ENCODE measurements around the gene VASN.
"Not testable (repeated sequence)": the region's sequence is repeated elsewhere in the genome, so short reads cannot be mapped to it uniquely, and the experiment has no call there.

The VASN gene

DNA sequence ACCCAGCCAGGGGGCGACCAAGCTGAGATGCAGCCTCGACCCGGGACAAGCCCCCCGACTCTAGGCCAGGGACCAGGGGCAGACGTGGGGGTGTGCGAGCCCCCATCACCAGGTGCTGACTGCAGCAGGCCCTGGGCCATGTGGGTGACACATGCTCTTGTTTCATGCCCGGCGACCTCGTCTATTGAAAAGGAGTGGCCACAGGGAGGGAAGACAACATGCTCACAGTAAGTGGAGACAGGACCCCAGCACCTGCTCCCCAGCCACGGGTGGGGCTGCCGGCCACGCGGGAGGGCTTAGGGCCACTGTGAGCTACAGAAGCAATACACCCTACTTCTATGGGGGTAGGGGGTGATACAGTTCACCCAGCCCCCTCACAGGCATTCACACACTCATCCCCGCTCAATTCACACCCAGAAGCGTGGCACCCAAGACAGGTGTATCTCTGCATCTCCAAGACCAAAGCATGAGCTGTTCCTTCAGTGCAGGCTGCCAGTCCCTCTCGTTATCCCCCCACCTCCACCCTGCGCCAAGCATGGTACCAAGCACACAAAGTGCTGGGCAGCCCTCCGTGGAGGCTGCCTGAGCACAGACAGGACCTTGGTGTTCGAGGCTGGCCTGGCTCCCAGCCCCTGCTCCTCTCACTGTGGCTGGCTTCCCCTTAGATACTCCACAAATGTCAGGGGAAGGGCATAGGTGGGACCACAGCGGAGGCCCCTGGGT lies 13.6 kb downstream of the VASN start:
- no peak for DNase-seq (ENCODE audit: low read depth)

DNA sequence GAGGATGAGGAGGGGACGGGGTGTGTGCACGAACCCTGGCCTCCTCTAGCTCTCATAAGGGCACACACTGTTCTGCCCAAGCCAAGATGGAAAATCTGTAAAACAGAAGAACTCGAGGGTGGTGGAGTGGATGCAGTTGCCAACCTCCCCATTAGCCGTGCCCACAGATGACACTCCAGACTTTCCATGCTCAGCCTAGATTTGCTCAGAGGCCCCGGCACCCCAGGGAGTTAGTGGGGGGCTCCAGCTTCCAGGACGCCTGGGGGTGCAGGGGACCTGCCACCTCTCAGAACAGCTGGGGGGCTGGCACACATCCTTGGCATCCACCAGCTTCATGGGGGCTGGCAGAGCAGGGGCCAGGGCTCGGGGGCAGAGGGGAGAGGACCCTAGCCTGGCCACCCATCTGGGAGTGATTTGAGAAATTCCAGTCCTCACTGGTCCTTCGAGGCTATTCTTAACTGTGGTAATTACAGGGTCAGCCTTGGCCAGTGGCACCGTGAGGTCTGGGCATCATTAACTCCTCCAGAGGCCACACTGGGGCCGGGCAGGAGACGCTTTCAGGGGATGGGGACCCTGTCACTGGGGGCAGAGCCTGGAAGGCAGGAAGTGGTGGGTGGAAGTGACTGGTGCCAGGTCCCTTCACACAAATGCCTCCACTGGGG lies 14.3 kb downstream of the VASN start:
- no peak for DNase-seq (ENCODE audit: low read depth)

DNA sequence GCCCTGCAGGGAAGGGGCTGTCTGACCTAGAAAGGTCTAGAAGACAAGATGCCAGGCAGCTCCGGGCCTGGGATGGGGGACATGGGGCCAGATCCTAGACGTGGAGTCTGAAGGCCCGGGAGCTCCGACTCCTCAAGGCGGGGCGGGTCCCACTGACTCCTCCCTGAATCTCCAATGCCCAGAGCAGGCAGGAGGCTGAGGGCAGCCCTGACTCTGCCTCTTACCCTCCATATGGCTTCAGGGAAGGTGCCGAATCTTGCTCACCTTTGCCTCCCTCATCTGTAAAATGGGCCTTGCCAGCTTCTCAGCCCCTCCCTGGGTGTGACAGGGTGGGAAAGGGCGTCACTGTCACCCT lies 14.8 kb downstream of the VASN start:
- DNase-seq (ENCODE audit: low read depth): no peak

DNA sequence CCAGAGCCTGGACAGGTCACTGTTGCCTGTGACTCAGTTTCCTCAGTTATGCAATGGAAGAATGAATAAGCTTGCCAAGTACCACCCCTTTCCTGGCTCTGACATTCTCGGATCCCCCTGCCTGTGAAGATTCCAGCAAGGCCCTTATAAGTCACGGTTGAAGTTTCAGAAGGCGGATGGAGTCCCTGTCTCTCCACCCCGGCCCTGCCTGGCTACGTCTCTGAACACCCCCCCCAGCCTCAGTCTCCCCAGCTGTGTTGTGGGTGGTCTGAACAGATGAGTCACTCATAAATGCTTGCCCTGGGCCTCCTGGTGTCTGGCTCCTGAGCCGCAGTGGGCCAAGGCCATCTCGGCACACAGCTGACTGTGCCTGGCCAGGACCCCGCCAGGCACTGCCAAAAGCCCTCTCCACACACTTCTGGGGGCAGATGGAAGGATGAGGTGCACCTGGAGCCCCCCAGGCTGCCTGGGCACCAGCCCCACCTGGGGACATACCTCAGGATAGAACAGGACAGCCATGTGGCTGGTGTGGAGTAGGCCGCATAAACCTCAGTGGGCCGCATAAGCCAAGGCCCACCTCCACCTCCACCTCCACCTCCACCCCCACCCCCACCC lies 15.4 kb downstream of the VASN start:
- DNase-seq (ENCODE audit: low read depth): no peak

DNA sequence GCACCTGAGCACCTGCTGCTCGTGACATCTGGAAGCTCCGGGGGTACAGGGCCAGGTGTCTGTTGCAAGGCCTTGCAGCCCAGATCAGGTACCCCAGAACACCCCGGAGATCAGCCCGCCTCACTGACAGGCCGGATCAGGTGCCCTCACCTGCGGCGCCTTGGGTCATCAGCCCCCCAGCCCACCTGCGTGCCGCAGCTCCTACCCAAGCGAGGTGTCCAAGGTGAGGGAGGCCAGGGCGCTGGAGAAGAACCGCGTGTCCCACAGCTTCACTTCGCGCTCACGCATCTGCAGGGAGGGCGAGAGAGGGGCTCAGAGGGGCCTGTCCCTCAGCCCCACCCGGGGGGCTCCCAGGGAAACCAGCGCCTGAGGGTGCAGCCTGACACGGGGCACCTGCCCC lies 16.1 kb downstream of the VASN start:
- DNase-seq (ENCODE audit: low read depth): no peak

DNA sequence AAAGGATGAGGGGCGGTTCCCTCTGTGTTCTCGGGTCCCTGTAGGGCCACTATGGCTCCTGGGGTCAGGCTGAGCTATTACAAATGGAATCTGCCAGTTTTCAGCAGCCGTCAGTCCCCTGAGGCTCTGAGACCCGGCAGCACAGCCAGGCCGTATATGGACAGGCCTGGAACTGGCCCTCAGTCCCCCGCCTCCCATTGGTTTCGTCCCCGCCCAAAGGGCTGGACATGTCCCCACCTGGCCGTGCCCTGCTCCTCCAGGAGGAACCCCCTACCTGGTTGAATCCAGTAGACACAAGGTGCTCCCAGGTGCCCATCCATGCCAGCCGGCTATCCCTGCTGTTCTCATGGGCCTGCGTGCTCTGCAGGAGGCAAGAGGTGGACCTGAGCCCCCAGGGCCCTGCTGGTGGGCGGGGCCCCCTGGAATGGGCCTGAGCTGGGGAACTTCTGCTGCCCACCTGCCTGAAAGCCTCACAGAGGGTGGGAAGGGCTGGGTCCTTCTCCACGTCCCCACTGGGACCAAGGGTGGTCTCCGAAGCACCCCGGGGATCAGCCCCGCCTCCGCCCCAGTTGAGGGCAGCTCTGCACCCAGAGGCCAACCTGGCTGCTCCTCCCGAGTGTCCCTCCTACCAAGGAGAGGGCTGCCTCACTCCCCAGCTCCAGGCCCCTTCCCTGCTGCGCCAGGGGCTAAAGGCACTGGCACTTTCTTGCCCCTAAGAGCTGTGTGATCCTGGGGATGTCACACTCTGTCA lies 16.8 kb downstream of the VASN start:
- DNase-seq (ENCODE audit: low read depth): no peak

DNA sequence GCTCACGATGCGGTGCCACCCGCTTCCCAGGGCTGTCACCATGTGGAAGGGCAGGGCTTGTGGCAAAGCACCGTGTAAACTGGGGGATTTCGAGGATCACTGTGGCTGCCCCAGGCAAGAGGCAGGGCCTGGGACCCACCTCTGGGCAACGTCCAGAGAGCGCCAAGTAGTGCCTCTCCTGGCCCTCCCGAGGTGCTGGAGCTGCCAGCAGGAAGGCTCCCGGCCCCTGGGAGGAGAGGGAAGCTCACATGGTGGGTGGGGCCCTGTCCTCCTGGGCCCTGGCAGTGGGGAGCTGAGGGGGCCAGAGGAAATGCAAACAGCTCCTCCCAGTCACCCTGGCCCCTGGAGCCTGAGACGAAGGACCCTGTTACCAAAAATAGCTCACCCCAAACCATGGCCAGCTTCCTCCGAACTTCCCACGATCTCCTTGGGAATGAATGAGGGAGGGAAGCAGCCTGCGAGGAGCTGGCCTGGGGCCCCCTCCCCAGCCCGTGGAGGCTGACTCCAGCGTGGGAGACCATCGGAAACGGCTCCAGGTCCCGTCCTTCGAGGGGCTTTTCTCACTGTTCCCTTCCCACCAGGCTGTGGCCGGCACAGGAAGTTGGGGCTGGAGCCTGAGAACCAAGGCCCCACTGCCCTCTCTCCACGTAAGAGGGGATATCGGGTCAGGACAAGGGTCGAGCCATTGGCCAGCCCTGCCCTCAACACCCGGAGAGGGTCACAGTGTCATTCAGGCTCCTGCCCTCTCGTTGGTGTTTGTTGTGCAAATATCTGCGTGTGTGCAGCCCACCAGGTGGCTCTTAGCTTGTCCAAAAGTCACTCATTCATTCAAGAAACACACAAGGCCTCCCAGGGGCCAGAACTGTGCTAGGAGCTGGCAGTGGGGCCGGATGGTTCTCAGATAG lies 17.7 kb downstream of the VASN start:
- DNase-seq (ENCODE audit: low read depth): no peak

DNA sequence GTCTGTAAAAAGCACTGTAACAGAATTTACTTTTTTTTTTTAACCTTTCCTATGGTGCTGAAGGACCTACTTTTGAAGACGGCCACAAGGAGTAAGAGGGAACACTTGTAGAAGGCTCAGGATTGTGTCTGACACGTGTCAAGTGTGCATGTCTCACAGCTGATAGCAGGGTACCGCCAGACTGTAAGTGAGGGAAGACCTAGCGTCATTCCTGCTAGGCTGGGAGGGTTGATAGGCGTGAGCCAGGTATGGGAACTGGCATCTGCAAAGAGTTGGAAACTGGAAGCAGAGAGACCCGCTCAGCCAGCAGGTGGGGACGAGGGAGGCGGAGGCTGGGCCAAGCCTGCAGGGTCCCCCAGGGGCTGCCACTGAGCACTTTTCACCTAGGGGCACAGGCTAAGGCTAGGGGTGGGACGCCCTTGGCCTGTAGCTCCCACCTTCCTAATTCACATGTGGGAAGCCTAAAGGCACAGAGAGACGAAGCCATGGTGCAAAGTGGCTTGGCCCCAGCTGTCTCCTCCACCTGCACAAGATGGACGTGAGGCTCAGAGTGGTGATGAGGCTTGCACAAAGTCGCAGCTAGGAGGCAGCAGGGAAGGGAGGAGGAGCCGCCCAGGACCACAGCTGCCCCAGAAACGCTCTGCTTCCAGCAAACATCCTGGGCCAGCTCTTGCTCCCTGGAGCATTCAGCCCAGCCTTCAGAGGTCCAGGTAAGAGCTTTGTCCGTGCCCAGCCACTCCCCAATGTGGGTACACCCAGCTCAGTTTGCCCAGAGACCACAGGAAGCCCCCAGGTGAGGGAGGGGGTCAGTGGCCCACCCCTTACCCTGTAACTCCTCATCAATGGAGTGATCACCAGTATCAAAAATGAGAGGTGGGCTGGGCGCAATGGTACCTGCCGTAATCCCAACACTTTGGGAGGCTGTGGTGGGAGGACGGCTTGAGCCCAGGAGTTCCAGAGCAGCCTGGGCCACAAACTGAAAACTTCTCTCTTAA lies 18.9 kb downstream of the VASN start:
- no peak for DNase-seq (ENCODE audit: low read depth)

DNA sequence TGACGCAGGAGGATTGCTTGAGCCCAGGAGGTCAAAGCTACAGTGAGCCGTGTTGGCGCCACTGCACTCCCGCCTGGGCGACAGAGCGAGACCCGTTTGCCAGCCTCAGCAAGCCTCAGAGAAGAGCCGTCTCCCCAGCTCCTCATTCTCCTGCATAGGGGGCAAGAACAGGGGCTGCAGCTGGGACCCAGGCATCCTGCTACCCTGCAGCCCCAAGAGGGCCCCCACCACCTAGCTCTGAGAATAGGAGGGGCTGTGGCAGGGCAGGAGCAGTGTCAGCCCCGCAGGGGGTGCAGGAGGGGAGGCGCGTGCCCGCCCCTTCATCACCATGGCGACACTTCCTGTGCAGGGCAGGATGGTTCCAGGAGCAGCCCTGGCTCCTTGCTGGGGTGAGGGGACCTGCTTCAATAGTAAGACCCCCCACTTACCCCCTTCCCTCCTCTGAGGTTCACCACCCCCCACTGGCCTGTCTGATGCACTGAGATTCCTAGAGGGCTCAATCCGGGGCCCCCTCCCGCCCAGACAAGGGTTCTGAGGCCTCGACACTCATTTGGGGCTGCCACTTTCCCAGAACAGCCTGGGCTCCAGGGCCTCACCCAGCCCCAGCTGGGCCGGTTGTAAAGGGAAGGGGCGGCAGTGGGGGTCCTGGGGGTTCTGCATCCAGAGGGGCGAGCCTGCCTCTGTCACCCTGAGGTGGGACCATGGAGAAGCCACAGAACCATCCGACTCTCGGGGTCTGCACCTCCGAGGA lies 20.2 kb downstream of the VASN start:
- no peak for DNase-seq (ENCODE audit: low read depth)

DNA sequence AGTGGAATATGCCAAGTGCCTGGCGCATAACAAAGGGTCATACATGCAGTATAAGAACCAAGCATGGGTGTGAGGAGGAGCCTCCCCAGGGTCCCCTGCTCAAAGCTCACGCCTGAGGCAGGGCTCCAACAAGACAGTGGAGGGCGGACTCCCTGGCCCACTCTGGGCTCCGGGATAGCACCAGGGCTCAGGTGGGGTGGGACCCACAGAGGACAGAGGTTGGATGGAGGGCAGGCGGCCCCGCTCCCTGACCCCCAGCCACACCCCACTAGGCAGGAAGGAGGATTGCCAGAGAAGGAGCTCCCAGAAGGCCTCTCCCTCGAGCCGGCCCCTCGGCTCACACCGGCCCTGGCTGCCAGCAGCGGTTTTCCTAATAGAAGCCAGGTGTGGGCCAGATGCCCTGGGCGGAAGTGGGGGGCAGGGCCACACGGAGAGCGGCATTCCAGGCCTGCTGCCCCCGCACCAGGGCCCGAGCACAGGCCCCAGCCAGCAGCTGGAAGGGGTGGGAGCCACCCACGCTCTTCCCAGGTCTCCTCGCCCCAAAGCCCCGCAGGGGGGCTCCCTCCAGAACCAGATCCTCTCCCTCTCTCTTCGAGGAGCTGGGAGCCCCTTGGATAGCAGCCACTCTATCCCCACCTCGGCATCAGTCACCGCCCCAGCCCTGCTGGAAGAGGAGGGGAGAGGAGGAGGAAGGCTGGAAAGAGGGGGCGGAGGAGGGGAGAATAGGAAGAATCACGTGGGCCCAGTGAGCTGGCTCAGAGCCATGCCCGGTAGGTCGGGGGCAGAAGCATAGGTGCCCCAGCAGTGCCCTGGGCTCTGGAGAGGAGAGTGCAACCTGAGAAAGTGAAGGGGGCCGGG lies 21.0 kb downstream of the VASN start:
- DNase-seq (ENCODE audit: low read depth): peak; percentile 48

DNA sequence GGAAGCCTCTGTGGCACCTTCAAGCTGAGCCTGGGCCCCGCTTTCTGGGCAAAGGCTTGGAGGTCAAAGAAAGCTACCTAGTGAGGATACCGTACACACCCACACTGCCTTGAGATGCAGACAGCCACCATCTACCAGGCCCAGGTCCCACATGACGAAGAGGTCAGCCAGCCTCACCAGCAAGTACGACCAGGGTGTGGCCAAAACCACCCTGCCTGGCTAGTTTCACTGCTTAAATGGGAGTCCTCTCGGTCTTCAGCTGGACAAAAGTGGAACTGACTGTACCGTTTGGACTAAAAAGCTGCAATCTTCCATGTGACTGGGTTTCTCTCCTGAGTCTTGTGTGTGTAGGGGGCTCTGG lies 21.6 kb downstream of the VASN start:
- DNase-seq (ENCODE audit: low read depth): no peak

DNA sequence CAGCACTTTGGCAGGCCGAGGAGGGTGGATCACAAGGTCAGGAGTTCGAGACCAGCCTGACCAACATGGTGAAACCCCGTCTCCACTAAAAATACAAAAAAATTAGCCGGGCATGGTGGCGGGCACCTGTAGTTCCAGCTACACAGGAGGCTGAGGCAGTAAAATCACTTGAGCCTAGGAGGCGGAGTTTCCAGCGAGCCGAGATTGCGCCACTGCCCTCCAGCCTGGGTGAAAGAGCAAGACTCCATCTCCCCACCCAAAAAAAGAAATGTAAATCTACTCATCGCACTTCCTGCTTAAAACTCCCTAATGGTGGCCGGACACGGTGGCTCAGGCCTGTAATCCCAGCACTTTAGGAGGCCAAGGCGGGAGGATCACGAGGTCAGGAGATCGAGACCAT lies 22.2 kb downstream of the VASN start:
- not testable (repeated sequence) for DNase-seq (ENCODE audit: low read depth)

DNA sequence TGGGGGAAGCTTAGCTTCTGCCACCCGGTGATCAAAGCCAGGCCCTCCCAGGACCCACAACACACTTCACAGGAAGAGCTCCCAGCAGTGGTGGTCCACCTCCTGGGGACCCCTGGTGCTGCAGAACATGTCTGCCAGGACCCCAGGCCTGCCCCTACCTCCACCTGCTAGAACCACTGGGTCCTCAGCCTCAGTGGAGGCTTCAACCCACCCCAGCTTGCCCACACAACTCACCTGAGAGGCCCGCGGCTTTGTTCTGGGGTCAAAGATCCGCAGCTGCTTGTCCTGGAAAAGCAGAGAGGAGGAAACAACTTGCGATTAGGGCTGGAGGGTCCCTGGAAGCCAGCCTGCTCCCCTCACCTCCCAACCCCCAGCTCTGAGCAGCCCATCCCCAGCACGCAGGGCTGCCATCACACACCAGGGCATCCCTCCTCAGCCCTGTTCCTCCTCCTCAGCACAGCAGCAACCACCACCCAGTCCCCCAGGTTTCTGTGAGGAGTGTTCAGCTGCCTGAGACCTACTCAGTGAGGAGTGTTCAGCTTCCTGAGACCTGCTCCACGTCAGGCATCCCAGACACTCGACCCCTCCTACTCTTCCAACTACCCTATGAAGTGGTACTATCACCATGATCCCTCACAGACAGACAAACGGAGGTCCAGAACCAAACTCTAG lies 23.5 kb downstream of the VASN start:
- DNase-seq (ENCODE audit: low read depth): no peak

DNA sequence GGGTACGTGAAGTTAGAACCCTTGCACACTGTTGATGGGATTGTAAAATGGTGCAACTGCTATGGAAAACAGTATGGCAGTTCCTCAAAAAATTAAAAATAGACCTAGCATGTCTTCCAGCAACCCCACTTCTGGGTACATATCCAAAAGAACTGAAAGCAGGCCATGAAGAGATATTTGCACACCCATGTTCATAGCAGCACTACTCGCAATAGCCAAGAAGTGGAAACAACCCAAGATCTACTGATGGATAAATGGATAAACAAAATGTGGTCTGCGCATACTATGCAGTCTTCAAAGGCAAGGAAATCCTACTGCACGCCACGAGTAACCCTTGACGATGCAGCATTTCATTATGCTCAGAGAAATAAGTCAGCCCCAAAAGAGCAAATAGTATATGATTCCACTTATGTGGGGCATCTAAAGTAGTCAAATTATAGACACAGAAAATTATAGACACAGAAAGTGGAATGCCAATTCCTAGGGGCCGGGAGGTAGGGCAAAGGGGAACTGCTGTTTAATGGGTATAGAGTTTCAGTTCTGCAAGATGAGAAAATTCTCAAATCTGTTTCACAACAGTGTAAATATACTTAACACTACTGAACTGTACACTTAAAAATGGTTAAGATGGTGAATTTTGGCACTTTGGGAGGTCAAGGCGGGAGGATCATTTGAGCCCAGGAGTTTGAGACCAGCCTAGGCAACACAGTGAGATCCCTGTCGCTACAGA lies 27.5 kb downstream of the VASN start:
- no peak for DNase-seq (ENCODE audit: low read depth)

DNA sequence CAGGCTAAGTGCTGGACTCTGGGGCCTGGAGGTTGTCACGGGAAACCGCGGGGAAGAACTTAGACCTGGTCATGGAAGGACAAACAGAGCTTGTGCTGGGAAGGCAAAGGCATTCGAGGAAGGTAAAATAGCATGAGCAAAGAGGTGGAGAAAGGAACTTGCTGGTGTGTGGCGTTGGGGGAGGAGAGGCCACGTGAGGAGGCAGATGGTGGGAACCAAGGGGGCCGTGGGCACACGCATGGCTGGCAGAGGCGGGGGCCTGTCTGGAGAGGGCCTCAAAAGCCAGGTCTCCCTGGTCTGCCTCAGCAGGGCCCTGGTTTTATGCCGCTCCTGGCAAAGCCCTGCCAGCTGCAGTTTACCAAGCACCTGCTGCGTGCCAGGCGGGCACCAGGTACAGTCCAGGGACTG lies 29.4 kb downstream of the VASN start:
- no peak for DNase-seq (ENCODE audit: low read depth)

DNA sequence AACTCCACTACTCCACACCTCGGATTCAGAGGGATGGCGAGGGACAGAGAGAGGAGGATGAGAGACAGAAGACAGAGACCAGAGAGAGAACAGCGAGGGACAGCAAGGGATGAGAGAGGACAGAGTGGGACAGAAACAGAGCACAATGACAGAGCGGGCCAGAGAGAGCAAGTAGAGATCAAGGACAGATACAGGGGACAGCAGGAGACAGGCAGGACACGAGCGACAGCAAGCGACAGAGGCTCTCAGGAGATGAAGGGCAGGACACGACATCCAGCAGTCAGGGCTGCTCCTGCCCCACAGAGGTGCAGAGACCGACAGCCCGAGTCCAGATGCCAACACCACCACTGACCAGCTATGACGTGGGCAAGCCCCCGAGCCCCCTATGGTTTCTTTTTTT lies 29.9 kb downstream of the VASN start:
- no peak for DNase-seq (ENCODE audit: low read depth)

DNA sequence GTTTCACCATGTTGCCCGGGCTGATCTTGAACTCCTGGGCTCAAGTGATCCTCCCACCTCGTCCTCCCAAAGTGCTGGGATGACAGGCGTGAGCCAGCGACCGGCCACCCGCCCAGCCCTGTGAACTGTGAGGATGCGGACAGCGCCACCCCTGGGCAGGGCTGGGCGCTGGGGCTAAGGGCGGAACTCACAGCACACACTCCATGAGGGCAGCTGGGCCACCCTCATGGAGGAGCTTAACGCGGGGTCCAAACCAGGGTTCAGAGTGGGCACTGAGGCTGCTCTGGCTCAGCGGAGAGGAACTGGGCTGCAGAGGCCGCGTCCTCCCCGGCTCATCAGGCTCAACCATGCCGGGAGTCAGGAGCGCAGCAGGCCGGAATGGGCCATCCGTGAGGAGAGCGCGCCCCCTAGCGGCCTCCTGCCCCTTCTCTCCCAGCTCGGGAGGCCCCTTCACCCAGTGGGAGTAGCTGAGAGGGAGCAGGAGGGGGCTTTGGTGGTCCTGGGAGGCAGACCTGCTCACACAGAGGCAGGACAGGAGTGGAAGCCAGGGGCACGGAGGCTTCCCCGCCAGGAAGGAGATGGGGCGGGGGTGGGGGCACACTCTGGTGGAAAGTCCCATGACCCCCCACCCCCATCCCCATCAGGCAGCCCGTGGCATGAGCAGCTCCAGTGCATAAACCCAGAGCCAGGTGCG lies 30.9 kb downstream of the VASN start:
- no peak for DNase-seq (ENCODE audit: low read depth)

All from HS-5 (cell line).